Measurements from ENCODE around the gene SKAP1. TPM values are rescaled to one million over a fixed set of nuclear protein-coding genes. Genes with fewer than 3 reads are reported as not detected.

The SKAP1 gene
- total and polyA plus RNA-seq, 2 experiments from 2014 or later, result 0.36 TPM; not detected in 1

- H3K27me3 ChIP-seq, result peaks cover 21% of the 10 kb centered on the region
- no peak for DNase-seq (ENCODE audit: low read depth in 1 of 2, low spot score in 1 of 2)
- no peak overlapping the region for H3K4me3 ChIP-seq
- H3K36me3 ChIP-seq, result no peaks in the 10 kb centered on the region
- peak overlapping the region; percentile 54 for H3K27ac ChIP-seq
- no peak for TF ChIP-seq CTCF (IDR thresholded peaks at IDR 0.05; ENCODE audit: low read depth, low read length)
- H3K9me3 ChIP-seq (ENCODE audit: low read depth), result no peaks in the 10 kb centered on the region
- H3K4me1 ChIP-seq (ENCODE audit: low read depth), result peaks cover 14% of the 10 kb centered on the region
Observed at GRCh38 chr17:48463526-48463925, 33.5 kb upstream of the SKAP1 start.

- Histone ChIP-seq H3K36me3 (no peaks in the 10 kb centered on the region), H3K4me1 (ENCODE audit: low read depth) (peaks cover 14% of the 10 kb centered on the region), H3K27me3 (peaks cover 21% of the 10 kb centered on the region), H3K4me3 (no peak overlapping the region), H3K9me3 (ENCODE audit: low read depth) (no peaks in the 10 kb centered on the region), H3K27ac (peak overlapping the region; percentile 54)
- peak in 1 of 2 donors; percentile 71 for DNase-seq (ENCODE audit: low read depth in 1 of 2, low spot score in 1 of 2)
- TF ChIP-seq CTCF (IDR thresholded peaks at IDR 0.05; ENCODE audit: low read depth, low read length), result no peak
Observed at GRCh38 chr17:48462946-48463345, 32.9 kb upstream of the SKAP1 start.

- peaks cover 14% of the 10 kb centered on the region for H3K4me1 ChIP-seq (ENCODE audit: low read depth)
- H3K27me3 ChIP-seq, result peaks cover 25% of the 10 kb centered on the region
- H3K36me3 ChIP-seq, result no peaks in the 10 kb centered on the region
- DNase-seq (ENCODE audit: low read depth in 1 of 2, low spot score in 1 of 2), result no peak
- no peak overlapping the region for H3K27ac ChIP-seq
- no peak overlapping the region for H3K4me3 ChIP-seq
- no peak for TF ChIP-seq CTCF (IDR thresholded peaks at IDR 0.05; ENCODE audit: low read depth, low read length)
- H3K9me3 ChIP-seq (ENCODE audit: low read depth), result no peaks in the 10 kb centered on the region
Observed at GRCh38 chr17:48460052-48460451, 30.0 kb upstream of the SKAP1 start.

DNA sequence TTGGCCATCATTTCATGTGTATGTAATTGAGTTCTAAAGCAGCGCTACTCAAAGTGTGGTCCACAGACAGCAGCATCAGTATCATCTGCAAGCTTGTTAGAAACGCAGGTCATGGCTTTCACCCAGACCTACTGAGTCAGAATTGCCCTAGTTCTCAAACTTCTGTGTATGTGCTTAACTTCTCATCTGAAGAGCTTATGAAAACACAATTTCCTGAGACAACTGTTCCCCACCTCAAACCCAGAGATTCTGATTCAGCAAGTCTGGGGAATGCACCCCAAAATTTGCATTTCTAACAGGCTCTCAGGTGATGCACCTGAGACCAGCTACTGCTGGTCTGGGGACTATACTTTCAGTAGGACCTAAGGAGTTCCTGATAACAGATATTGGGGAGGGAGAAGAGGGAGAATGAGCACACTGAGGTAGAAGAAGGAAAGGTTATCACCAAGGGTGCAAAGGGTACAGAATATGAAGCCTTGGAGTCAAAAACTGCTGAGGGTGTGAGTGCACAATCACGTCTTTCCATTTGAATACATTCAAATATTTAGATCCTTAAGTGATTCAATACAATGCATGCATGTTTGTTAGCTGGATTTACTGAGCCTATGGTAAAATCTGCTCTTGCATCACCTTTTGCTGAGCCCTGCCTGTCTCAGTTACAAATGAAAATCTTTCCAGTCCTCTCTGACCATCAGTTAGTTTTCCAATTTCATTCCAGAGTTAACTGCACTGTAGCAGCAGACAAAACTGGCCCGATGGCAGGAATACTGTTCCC is 29.2 kb upstream of the SKAP1 start:
- no peaks in the 10 kb centered on the region for H3K36me3 ChIP-seq
- no peak for TF ChIP-seq CTCF (IDR thresholded peaks at IDR 0.05; ENCODE audit: low read depth, low read length)
- no peak for DNase-seq (ENCODE audit: low read depth in 1 of 2, low spot score in 1 of 2)
- peaks cover 14% of the 10 kb centered on the region for H3K4me1 ChIP-seq (ENCODE audit: low read depth)
- peaks cover 30% of the 10 kb centered on the region for H3K27me3 ChIP-seq
- no peaks in the 10 kb centered on the region for H3K9me3 ChIP-seq (ENCODE audit: low read depth)
- no peak overlapping the region for H3K27ac ChIP-seq
- H3K4me3 ChIP-seq, result no peak overlapping the region

DNA sequence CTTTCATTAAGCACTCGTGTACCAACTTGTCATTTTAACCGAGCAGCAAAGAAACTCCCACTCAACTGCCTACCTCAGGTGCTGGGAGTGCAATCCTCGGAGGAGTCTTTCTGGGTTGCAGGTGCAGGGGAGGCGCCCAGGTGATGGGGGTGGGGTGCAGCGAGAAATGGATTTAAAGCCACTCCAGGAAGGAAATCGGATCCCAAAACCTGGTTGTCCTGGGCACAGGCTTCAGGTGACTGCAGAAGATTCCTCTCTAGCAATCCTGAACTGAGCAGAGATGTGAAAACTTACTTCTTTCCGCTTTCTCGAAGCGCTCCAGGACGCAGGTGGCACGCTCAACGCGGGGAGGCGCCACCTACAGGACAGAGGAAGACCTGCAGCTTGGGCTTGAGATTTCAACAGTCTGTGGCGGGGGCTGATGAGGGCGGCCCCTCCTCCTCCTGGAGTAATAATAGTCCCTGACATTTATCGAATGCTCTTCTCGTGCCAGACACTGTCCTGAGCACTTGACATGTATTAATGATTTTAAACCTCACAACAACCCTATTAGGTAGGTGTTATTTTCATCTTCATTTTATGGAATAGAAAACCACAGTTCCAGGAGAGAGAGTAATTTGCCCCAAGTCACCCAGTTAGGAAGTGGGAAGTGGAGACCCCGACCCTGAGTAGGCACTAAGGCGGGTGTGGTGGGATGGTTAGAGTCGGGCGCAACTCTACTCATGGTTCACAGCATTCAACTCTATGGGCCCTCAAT is 27.2 kb upstream of the SKAP1 start:
- Histone ChIP-seq H3K4me1 (ENCODE audit: low read depth) (no peaks in the 10 kb centered on the region), H3K27me3 (peaks cover 26% of the 10 kb centered on the region), H3K4me3 (peak overlapping the region; percentile 4), H3K36me3 (no peaks in the 10 kb centered on the region), H3K27ac (no peak overlapping the region), H3K9me3 (ENCODE audit: low read depth) (no peaks in the 10 kb centered on the region)
- peak; percentile 70 to 80 for DNase-seq (ENCODE audit: low read depth in 1 of 2, low spot score in 1 of 2)
- TF ChIP-seq CTCF (IDR thresholded peaks at IDR 0.05; ENCODE audit: low read depth, low read length), result peak; percentile 97

All from cardiac muscle cell (in vitro differentiated cells and primary cell).